ENCODE measurements around the gene FAM193A.

Gene FAM193A

GRCh38 chr4:2745516-2745915 lies 209.1 kb downstream of the FAM193A start:
- H3K4me3 ChIP-seq (ENCODE audit: low read depth in 1 of 2, low read length in 1 of 2), result no peak overlapping the region
- H3K27ac ChIP-seq, result no peak overlapping the region
- H3K27me3 ChIP-seq, result no peaks in the 10 kb centered on the region
- H3K9me3 ChIP-seq, result no peaks in the 10 kb centered on the region
- peaks cover 72% of the 10 kb centered on the region for H3K36me3 ChIP-seq
- H3K4me1 ChIP-seq (ENCODE audit: control insufficient read depth in 1 of 2, insufficient read depth in 1 of 2, low read depth in 1 of 2, low read length in 1 of 2), result no peaks in the 10 kb centered on the region
- no peak for TF ChIP-seq CTCF (IDR thresholded peaks at IDR 0.05)

- TF ChIP-seq CTCF (IDR thresholded peaks at IDR 0.05), result no peak
- Histone ChIP-seq H3K27me3 (no peaks in the 10 kb centered on the region), H3K4me1 (ENCODE audit: control insufficient read depth in 1 of 2, insufficient read depth in 1 of 2, low read depth in 1 of 2, low read length in 1 of 2) (no peaks in the 10 kb centered on the region), H3K36me3 (peaks cover 66% of the 10 kb centered on the region), H3K4me3 (ENCODE audit: low read depth in 1 of 2, low read length in 1 of 2) (no peak overlapping the region), H3K9me3 (no peaks in the 10 kb centered on the region), H3K27ac (no peak overlapping the region)
Measured at GRCh38 chr4:2745981-2746806, 209.7 kb downstream of the FAM193A start.

GRCh38 chr4:2746891-2747695 lies 210.6 kb downstream of the FAM193A start:
- Histone ChIP-seq H3K4me3 (ENCODE audit: low read depth in 1 of 2, low read length in 1 of 2) (no peak overlapping the region), H3K4me1 (ENCODE audit: control insufficient read depth in 1 of 2, insufficient read depth in 1 of 2, low read depth in 1 of 2, low read length in 1 of 2) (no peaks in the 10 kb centered on the region), H3K27ac (no peak overlapping the region), H3K36me3 (peaks cover 57% of the 10 kb centered on the region), H3K9me3 (no peaks in the 10 kb centered on the region), H3K27me3 (no peaks in the 10 kb centered on the region)
- no peak for TF ChIP-seq CTCF (IDR thresholded peaks at IDR 0.05)

- H3K27me3 ChIP-seq, result no peaks in the 10 kb centered on the region
- no peak overlapping the region for H3K27ac ChIP-seq
- no peak for TF ChIP-seq CTCF (IDR thresholded peaks at IDR 0.05)
- no peak overlapping the region for H3K4me3 ChIP-seq (ENCODE audit: low read depth in 1 of 2, low read length in 1 of 2)
- no peaks in the 10 kb centered on the region for H3K9me3 ChIP-seq
- peaks cover 26% of the 10 kb centered on the region for H3K36me3 ChIP-seq
- peaks cover 9 to 14% of the 10 kb centered on the region in 2 experiments for H3K4me1 ChIP-seq (ENCODE audit: control insufficient read depth in 1 of 2, insufficient read depth in 1 of 2, low read depth in 1 of 2, low read length in 1 of 2)
Measured at GRCh38 chr4:2750719-2751605, 214.5 kb downstream of the FAM193A start.

GRCh38 chr4:2753436-2753835 lies 217.0 kb downstream of the FAM193A start:
- no peak for TF ChIP-seq CTCF (IDR thresholded peaks at IDR 0.05)
- Histone ChIP-seq H3K4me1 (ENCODE audit: control insufficient read depth in 1 of 2, insufficient read depth in 1 of 2, low read depth in 1 of 2, low read length in 1 of 2) (peaks cover 14 to 26% of the 10 kb centered on the region in 2 experiments), H3K27ac (peak overlapping the region; percentile 44), H3K27me3 (no peaks in the 10 kb centered on the region), H3K4me3 (ENCODE audit: low read depth in 1 of 2, low read length in 1 of 2) (no peak overlapping the region), H3K9me3 (no peaks in the 10 kb centered on the region), H3K36me3 (peaks cover 7% of the 10 kb centered on the region)

Data from neutrophil (primary cell).